T47D (cell line): Measurements from ENCODE around the gene METTL25.
A peak's percentile ranks its signal among the peaks of the same experiment; 100 is the strongest.

Experiments used
- DNase-seq, 2 experiments: peaks; one replicate each; pipeline versions ENCODE4 v3.0.0 to v3.0.0-alpha.2; 2011 to 2012; ENCODE audit warnings: low read depth in 1 of 2, low spot score in 1 of 2
- JUND ChIP-seq: IDR thresholded peaks from 2 replicates; pipeline ENCODE4 v1.6.1; 2012; ENCODE audit warnings: low read depth
- in situ Hi-C: cut with HindIII; loops from 2 replicates; pipeline ENCODE4 v1.10.0; 2016; ENCODE audit warnings: low sequenced_read_pairs, low pct_unique_long_range_greater_than_20kb

METTL25 gene

DNA sequence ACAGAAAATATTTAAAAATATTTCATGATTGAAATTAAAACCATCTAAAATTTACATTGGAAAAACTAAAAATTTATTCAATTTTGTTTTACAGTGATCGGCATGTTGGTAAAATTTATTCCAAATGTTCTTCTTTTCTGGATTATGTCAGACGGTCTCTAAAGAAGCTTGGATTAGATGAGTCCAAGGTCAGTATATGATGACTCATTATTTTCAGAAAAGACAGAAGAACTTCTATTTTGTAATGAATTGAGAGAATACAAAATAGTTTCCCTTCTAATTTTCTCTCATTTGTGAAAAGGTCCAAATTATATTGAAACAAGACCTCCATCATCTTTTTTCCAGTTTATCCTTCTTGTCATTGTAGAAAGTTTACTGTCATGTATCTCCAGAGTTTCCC is 98.3 kb downstream of the METTL25 start:
- no peak for TF ChIP-seq JUND
- in situ Hi-C loops: no loop called here
- no peak for DNase-seq

DNA sequence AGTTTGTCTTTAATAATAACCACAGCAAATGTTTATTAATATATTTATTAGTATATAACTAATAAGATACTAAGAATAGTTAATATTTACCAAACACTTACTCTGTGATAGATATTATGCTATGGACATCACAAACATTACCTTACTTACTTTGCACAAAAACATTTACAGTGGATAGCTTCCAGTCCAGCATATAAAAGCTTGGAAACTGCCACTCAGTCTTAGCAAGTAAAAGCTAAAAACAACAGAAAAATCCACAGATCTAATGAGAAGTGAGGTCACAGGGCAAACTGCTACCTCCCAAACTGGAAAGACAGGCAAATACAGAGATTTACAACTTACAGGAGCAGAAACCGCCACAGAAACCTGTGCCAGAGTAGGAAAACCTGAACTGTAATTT is 99.8 kb downstream of the METTL25 start:
- in situ Hi-C loops: no loop called here
- no peak for TF ChIP-seq JUND
- DNase-seq: peak in 1 of 2 experiments; percentile 21

DNA sequence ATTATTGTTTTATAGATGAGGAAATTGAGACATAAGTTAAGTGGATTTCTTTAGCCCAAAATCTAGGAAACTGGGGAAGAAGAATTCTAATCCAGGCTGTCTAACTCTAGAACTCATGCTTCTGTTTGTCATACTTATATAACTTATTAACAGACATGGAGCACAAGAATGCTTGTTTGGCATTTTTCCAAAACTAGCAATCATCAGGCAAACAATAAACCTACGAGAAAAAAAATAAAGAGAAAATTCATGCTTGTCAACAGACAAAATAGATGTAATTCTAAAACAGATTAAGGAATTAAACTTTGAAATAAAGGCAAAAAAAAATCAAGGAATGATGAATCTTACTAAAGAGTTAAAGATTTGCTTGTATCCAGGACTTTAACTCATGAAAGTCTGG is 103.1 kb downstream of the METTL25 start:
- DNase-seq: no peak
- in situ Hi-C loops: no loop called here
- TF ChIP-seq JUND: no peak

DNA sequence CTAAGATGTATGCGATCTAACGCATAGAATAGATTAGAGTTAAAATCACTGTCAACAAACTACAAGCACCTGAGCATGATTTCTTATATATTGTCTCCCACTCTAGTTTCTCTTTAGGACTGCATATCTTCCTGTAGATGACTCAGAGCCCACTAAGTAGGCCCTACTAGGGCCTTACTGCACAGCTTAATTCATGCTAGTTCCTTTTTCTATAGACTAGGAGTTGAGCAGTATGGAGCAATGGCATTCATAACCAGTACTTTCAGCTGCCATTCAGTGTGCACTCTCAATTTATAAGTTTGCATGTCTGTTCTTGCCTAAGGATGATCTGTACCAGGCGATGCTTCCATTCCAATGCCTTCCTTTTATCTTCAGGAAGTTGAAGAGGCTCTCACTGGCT is 103.5 kb downstream of the METTL25 start:
- no peak for TF ChIP-seq JUND
- DNase-seq: no peak
- in situ Hi-C loops: no loop called here

DNA sequence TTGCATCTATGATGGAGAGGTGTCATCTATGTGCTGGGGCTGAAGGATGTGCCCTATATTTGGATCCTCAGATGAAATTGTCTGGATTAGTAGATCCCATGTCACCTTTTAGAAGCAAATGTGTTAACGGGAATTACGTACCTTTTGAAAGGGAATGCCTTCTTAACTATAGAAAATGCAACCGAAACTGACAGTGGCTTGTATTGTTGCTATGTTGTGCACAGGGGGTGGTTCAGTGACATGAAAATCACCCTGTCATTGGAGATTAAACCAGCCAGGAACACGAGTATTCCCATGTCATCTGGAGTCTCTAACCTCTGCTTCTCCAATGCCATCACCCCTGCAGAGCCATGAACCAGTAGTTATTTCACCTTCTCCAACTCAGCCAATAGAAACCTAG is 110.2 kb downstream of the METTL25 start:
- no peak for DNase-seq
- TF ChIP-seq JUND: no peak
- in situ Hi-C loops: no loop called here

DNA sequence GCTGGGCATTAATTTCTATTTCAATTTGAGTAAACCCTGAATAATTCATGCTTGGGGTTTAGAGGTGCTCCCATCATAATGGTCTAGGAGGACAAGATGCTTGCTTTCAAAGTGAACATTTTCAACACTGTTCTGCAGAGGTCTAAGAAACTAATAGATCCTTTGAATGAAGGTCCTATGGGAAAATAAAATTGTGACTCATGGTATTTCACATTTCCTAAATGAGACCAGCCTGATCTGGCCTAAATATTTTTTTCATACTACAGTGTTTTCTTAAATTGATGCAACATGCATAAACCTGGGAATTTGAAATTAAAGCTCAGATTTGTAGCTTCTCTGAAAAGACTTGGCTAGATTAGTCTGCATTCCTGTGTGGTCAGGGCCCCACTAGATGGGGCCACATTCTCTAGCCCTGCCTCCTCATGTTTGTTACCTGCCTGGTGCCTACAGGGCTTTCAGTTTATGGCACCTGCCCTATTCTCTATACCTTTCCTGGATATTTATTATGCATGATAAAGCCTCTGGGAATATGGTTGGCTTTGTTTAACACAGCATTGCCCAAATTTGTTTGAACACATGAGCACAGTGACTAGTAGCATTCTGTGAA is 112.7 kb downstream of the METTL25 start:
- no peak for TF ChIP-seq JUND
- in situ Hi-C loops: no loop called here
- no peak for DNase-seq

DNA sequence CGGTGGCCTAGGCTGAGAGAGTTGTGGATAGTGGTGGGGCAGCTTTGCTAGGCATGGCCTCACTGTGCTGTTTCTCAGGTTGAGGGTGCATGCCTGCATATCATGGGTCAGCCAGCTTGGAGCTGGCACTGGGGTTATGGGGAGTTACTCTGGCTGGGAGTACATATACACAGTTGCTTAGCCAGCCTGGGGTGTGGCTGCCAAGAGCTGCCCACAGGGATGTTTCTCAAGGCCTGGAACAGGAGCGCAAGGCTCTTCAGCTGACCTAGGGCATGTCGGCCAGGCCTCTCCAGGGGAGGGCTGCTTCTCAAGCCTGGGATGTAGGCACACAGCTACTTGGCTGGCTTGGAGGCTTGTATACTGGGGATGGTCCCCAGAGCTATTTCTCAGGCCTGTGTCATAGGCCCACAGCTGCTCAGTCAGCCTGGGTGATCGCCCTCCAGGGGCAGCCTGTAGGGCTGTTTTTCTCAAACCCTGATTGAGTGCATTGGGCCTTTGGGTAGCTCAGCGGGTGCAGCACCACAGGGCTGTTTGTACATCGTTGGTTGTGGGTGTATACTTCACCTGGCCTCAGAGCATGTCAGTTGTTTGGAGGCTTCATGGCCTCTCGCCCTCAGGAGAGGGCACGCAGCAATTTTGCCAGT is 114.9 kb downstream of the METTL25 start:
- DNase-seq: no peak
- no peak for TF ChIP-seq JUND
- in situ Hi-C loops: no loop called here

DNA sequence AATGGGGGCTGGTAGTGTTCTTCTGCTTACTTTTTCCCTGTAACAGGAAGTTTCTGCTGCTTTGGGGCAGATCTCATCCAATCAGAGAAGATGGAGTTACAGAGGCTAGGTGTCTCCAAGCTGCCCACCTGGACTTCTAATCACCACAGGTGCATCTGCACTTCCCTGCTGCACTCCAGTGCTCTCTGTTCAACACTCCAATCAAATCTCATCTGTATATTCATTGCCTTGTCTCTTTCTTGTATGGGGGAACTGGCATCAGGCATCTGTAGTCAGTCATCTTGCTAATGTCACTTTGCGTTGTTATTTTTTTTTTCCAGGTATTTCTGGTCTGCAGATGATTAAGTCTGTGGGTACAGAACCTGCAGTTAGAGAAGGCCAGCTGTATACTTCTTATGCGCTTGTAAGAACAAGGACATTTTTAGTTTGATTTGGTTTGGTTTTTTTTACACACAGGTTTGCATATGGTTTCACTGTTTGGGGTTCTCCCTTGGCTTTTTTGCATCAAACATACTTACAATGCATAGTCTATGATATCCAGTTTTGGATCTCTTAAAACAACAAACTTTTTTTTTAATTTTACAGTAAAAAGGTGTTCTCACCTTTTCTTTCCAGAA is 116.0 kb downstream of the METTL25 start:
- no peak for DNase-seq
- in situ Hi-C loops: no loop called here
- no peak for TF ChIP-seq JUND

DNA sequence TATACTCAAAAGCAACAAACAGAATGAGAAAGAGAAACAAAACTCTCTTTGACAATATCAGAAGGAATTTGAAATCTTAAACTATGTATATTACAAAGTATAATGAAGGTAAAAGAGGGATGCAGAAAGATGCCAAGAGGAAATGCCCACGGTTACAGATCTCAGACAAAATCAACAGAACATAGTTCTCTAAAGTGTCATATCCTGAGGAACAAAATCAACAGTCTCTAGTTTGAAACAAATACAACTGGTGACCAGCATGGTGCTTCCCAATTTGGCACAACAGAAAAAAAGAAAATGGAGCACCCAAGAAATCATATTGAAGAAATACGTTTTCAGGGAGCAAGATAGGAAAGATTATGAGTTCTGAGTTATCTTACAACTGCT is 116.5 kb downstream of the METTL25 start:
- no peak; the same call in 1 of the 2 replicates for TF ChIP-seq JUND
- DNase-seq: peak in 1 of 2 experiments; percentile 41

DNA sequence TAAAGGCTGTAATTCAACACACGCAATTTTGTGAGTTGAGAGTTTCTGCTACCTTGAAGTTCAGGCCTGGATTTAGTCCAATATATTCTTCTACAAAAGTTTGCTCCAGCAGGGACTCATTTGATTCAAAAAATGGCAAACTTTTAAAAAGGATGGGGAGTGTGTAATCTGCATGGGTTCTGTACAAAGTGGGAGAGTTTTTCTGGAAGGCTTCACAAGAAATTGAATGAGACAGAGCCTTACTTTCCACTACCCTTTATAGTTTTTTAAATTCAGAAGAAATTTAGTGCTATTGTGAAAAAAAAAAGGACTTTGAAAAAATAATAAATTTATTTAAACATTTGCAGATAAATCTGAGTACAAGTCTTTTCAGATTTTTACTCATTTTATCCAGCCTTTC is 116.9 kb downstream of the METTL25 start:
- DNase-seq: no peak
- in situ Hi-C loops: no loop called here
- no peak for TF ChIP-seq JUND

More for the DNA sequence above, 116.5 kb downstream of the METTL25 start:
- in situ Hi-C loops: no loop called here

DNA sequence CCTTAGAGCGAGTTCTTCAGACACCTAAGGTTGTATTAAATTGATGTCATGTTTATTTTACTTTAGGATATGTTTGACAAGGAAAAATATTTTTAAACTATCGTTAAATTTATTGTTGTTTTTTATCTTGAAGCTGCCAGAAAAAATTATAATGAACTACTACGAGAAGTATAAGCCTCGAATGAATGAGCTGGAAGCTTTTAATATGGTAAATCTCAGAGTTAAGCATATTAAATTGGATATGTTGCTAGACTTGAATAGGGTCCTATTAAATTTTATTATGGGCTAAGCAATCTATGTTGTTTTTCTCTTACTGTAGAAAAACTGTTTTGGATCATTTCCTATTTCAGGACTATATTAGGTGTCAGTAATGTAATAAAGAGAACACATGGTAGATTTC is 118.2 kb downstream of the METTL25 start:
- in situ Hi-C loops: no loop called here
- TF ChIP-seq JUND: no peak
- no peak for DNase-seq

DNA sequence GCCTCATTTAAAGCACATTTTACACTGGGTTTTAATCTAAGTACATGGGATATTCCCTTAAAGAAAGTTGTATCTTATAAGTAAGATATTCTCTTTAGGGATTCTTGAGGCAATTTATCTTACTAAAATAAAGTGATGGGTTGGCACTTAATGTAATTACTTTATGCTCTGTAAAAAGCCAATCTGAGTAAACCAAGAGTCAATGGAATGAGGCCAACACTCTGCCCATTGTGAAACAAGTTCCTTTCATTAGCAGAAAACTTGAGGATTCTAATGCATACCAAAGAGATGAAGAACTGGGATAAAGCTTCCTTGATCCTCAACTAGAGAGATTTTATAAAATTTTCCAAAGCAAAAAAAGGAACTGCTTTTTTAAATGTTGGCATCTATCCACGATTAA is 121.2 kb downstream of the METTL25 start:
- TF ChIP-seq JUND: no peak
- in situ Hi-C loops: no loop called here
- peak in 1 of 2 experiments; percentile 48 for DNase-seq

DNA sequence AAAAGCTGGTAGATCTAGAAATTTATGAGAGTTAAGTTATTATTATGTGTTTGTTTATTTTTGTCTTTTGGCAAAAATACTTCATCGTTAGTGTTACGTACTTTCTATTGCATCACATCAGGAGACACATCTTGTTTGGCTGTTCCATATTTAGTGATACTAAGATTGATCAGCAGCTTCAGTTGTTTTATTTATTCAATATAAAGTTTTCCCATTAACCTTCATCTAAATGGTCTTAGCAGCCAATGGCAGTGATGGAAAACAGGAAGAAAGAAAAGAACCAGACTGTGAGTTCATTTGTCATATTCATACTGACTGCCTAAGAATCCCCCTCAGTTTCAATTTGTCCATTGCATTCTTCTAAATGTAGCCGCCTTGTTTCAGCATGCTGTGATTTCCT is 122.3 kb downstream of the METTL25 start:
- no peak for DNase-seq
- no peak for TF ChIP-seq JUND

More for the DNA sequence above, 122.3 kb downstream of the METTL25 start:
- in situ Hi-C loops: no loop called here
